Measurements from ENCODE around the gene NOG.

Gene NOG

GRCh38 chr17:56596691-56597494 lies 3.4 kb downstream of the NOG start:
- DNase-seq (ENCODE audit: low read depth in 2 of 2, low spot score in 1 of 2): no peak

GRCh38 chr17:56597495-56597990 lies 4.0 kb downstream of the NOG start:
- no peak for DNase-seq (ENCODE audit: low read depth in 2 of 2, low spot score in 1 of 2)

GRCh38 chr17:56598466-56598865 lies 5.0 kb downstream of the NOG start:
- no peak for DNase-seq (ENCODE audit: low read depth in 2 of 2, low spot score in 1 of 2)

GRCh38 chr17:56599088-56599487 lies 5.6 kb downstream of the NOG start:
- no peak for DNase-seq (ENCODE audit: low read depth in 2 of 2, low spot score in 1 of 2)

GRCh38 chr17:56599566-56599965 lies 6.1 kb downstream of the NOG start:
- no peak for DNase-seq (ENCODE audit: low read depth in 2 of 2, low spot score in 1 of 2)

- no peak for DNase-seq (ENCODE audit: low read depth in 2 of 2, low spot score in 1 of 2)
Measured at GRCh38 chr17:56600256-56600655, 6.8 kb downstream of the NOG start.

- DNase-seq (ENCODE audit: low read depth in 2 of 2, low spot score in 1 of 2): no peak
Measured at GRCh38 chr17:56601591-56601990, 8.1 kb downstream of the NOG start.

- no peak for DNase-seq (ENCODE audit: low read depth in 2 of 2, low spot score in 1 of 2)
Measured at GRCh38 chr17:56602292-56603130, 9.0 kb downstream of the NOG start.

GRCh38 chr17:56603486-56604238 lies 10.2 kb downstream of the NOG start:
- no peak for DNase-seq (ENCODE audit: low read depth in 2 of 2, low spot score in 1 of 2)

- DNase-seq (ENCODE audit: low read depth in 2 of 2, low spot score in 1 of 2): no peak
Measured at GRCh38 chr17:56604691-56605290, 11.3 kb downstream of the NOG start.

GRCh38 chr17:56608944-56609343 lies 15.4 kb downstream of the NOG start:
- no peak for DNase-seq (ENCODE audit: low read depth in 2 of 2, low spot score in 1 of 2)

- DNase-seq (ENCODE audit: low read depth in 2 of 2, low spot score in 1 of 2): no peak
Measured at GRCh38 chr17:56610321-56610720, 16.8 kb downstream of the NOG start.

GRCh38 chr17:56613131-56613530 lies 19.6 kb downstream of the NOG start:
- no peak for DNase-seq (ENCODE audit: low read depth in 2 of 2, low spot score in 1 of 2)

- no peak for DNase-seq (ENCODE audit: low read depth in 2 of 2, low spot score in 1 of 2)
Measured at GRCh38 chr17:56614522-56614921, 21.0 kb downstream of the NOG start.

GRCh38 chr17:56616239-56616638 lies 22.7 kb downstream of the NOG start:
- DNase-seq (ENCODE audit: low read depth in 2 of 2, low spot score in 1 of 2): no peak

GRCh38 chr17:56623383-56623782 lies 29.9 kb downstream of the NOG start:
- DNase-seq (ENCODE audit: low read depth in 2 of 2, low spot score in 1 of 2): no peak

- DNase-seq (ENCODE audit: low read depth in 2 of 2, low spot score in 1 of 2): no peak
Measured at GRCh38 chr17:56624309-56624708, 30.8 kb downstream of the NOG start.

- DNase-seq (ENCODE audit: low read depth in 2 of 2, low spot score in 1 of 2): no peak
Measured at GRCh38 chr17:56624912-56625311, 31.4 kb downstream of the NOG start.

GRCh38 chr17:56629531-56630075 lies 36.1 kb downstream of the NOG start:
- DNase-seq (ENCODE audit: low read depth in 2 of 2, low spot score in 1 of 2): no peak

- DNase-seq (ENCODE audit: low read depth in 2 of 2, low spot score in 1 of 2): no peak
Measured at GRCh38 chr17:56630202-56630601, 36.7 kb downstream of the NOG start.

GRCh38 chr17:56633681-56634080 lies 40.2 kb downstream of the NOG start:
- no peak for DNase-seq (ENCODE audit: low read depth in 2 of 2, low spot score in 1 of 2)

All from stimulated activated CD8-positive, alpha-beta memory T cell treated with anti-CD3 and anti-CD28 coated beads, Interleukin-4, amount 100 ng/mL, for 1 hour (primary cell).